Mucosa of stomach (tissue), 1 donor: ENCODE data around the gene MAP3K7.
"Not testable (repeated sequence)": the region's sequence is repeated elsewhere in the genome, so short reads cannot be mapped to it uniquely, and the experiment has no call there.

ENCODE experiments used
- H3K27me3 ChIP-seq: one replicate; pipeline ENCODE4 v1.7.0; 2013; ENCODE audit warnings: mild to moderate bottlenecking, low read length; ENCODE audit not compliant: control insufficient read depth, insufficient read depth
- H3K36me3 ChIP-seq: one replicate; pipeline ENCODE4 v1.7.0; 2013; ENCODE audit warnings: low read length; ENCODE audit not compliant: control insufficient read depth, insufficient read depth
- H3K4me1 ChIP-seq: one replicate; pipeline ENCODE4 v1.7.0; 2013; ENCODE audit warnings: mild to moderate bottlenecking, low read length; ENCODE audit not compliant: control insufficient read depth, insufficient read depth
- H3K4me3 ChIP-seq: one replicate; pipeline ENCODE4 v1.7.0; 2013; ENCODE audit warnings: low read length
- H3K9ac ChIP-seq: one replicate; pipeline ENCODE4 v1.7.0; 2013; ENCODE audit warnings: mild to moderate bottlenecking, low read length, moderate library complexity
- H3K9me3 ChIP-seq: one replicate; pipeline ENCODE4 v1.7.0; 2013; ENCODE audit warnings: mild to moderate bottlenecking, low read length, moderate library complexity; ENCODE audit not compliant: control insufficient read depth
- donor health status: Pancreatic carcinoma.

The MAP3K7 gene

GRCh38 chr6:90573624-90574023 lies 13.2 kb downstream of the MAP3K7 start:
- Histone ChIP-seq H3K4me1 (no peaks in the 10 kb centered on the region), H3K4me3 (no peak overlapping the region), H3K9ac (no peak overlapping the region), H3K9me3 (no peaks in the 10 kb centered on the region), H3K36me3 (no peaks in the 10 kb centered on the region), H3K27me3 (no peaks in the 10 kb centered on the region)

GRCh38 chr6:90572856-90573255 lies 14.0 kb downstream of the MAP3K7 start:
- Histone ChIP-seq H3K9ac (no peak overlapping the region), H3K27me3 (no peaks in the 10 kb centered on the region), H3K9me3 (no peaks in the 10 kb centered on the region), H3K36me3 (no peaks in the 10 kb centered on the region), H3K4me3 (no peak overlapping the region), H3K4me1 (no peaks in the 10 kb centered on the region)

- Histone ChIP-seq H3K9me3 (no peaks in the 10 kb centered on the region), H3K4me1 (no peaks in the 10 kb centered on the region), H3K4me3 (no peak overlapping the region), H3K9ac (no peak overlapping the region), H3K27me3 (no peaks in the 10 kb centered on the region), H3K36me3 (no peaks in the 10 kb centered on the region)
These were observed 17.6 kb downstream of the MAP3K7 start for GRCh38 chr6:90569223-90569622.

- not testable (repeated sequence) for H3K36me3 ChIP-seq, H3K4me3 ChIP-seq, H3K9ac ChIP-seq, H3K27me3 ChIP-seq, H3K9me3 ChIP-seq, H3K4me1 ChIP-seq
These were observed 19.2 kb downstream of the MAP3K7 start for GRCh38 chr6:90567682-90568081.

DNA sequence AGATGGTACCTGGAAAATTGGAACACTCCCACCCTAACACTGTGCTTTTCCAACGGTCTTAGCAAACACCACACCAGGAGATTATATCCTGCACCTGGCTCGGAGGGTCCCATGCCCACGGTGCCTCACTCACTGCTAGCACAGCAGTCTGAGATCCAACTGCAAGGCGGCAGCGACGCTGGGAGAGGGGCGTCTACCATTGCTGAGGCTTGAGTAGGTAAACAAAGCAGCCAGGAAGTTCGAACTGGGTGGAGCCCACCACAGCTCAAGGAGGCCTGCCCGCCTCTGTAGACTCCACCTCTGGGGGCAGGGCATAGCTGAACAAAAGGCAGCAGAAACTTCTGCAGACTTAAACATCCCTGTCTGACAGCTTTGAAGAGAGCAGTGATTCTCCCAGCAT lies 24.5 kb downstream of the MAP3K7 start:
- H3K36me3 ChIP-seq, H3K9ac ChIP-seq, H3K9me3 ChIP-seq, H3K27me3 ChIP-seq, H3K4me3 ChIP-seq, H3K4me1 ChIP-seq: not testable (repeated sequence)

DNA sequence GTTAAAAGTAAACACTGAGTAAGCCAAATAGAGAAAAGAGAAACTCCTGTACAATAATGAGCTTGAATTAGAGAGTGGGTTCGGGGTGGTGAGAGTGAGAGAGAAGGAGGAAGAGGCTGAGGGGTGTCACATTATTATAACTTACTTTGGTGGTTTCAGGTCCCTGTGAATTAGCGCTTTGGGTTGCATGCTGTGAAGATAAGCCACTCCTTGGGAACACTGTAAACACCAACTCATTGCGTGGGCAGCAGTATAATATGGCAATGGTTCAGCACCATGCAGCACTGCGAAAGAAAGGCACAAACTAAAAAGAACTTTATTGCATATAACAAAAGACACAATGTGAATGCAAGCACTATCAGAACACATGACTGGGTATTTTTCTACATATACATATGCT lies 26.9 kb downstream of the MAP3K7 start:
- Histone ChIP-seq H3K4me1 (no peaks in the 10 kb centered on the region), H3K9ac (no peak overlapping the region), H3K4me3 (no peak overlapping the region), H3K9me3 (no peaks in the 10 kb centered on the region), H3K27me3 (no peaks in the 10 kb centered on the region), H3K36me3 (no peaks in the 10 kb centered on the region)

GRCh38 chr6:90557006-90557405 lies 29.9 kb downstream of the MAP3K7 start:
- Histone ChIP-seq H3K4me3 (no peak overlapping the region), H3K9ac (no peak overlapping the region), H3K9me3 (no peaks in the 10 kb centered on the region), H3K36me3 (peaks cover 5% of the 10 kb centered on the region), H3K4me1 (no peaks in the 10 kb centered on the region), H3K27me3 (no peaks in the 10 kb centered on the region)

DNA sequence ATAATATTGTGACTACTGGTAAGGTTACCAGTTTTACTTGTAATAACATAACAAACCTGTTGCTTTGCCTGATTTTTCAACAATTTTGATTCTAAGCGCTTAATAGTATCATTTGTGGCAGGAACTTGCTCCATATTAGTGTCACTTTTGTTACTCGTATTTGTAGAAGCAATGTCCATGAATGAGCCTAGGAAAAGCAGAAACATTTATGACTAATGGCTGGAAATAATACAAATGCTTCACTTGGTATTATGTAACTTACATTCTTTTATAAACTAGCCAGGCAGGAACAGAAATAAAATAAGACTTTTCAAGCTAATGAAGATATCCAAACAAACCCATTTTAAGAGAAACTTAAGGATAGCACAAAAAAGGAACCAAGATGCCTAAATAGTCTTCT lies 38.9 kb downstream of the MAP3K7 start:
- H3K36me3 ChIP-seq, result peaks cover 4% of the 10 kb centered on the region
- no peaks in the 10 kb centered on the region for H3K4me1 ChIP-seq
- no peak overlapping the region for H3K9ac ChIP-seq
- no peaks in the 10 kb centered on the region for H3K9me3 ChIP-seq
- H3K27me3 ChIP-seq, result no peaks in the 10 kb centered on the region
- no peak overlapping the region for H3K4me3 ChIP-seq

- Histone ChIP-seq H3K4me1 (no peaks in the 10 kb centered on the region), H3K9ac (no peak overlapping the region), H3K27me3 (no peaks in the 10 kb centered on the region), H3K36me3 (no peaks in the 10 kb centered on the region), H3K4me3 (no peak overlapping the region), H3K9me3 (no peaks in the 10 kb centered on the region)
These were observed 39.8 kb downstream of the MAP3K7 start for GRCh38 chr6:90547079-90547478.

DNA sequence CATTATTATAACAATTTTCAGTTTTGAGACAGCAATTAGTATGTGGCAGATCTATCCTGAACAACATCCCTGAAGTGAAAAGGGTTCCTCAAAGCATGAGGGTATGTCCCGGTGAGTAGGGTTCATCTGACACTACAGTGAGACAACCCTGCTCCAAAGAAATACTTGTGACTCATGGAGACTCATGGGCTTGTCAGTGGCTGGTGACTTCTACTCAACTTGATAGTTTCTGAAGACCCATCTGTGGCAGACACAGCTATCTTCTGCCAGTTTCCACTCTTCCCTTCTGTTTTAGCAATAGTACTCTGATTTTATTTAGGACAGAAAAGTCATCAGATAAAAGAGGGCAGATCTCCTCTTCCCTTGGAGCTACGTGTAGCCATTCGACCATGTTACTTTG lies 41.4 kb downstream of the MAP3K7 start:
- Histone ChIP-seq H3K36me3 (no peaks in the 10 kb centered on the region), H3K9me3 (no peaks in the 10 kb centered on the region)

GRCh38 chr6:90544741-90545140 lies 42.1 kb downstream of the MAP3K7 start:
- no peaks in the 10 kb centered on the region for H3K4me1 ChIP-seq
- no peaks in the 10 kb centered on the region for H3K9me3 ChIP-seq
- no peaks in the 10 kb centered on the region for H3K36me3 ChIP-seq
- H3K4me3 ChIP-seq, result no peak overlapping the region
- no peak overlapping the region for H3K9ac ChIP-seq
- no peaks in the 10 kb centered on the region for H3K27me3 ChIP-seq

More for the DNA sequence above, 41.4 kb downstream of the MAP3K7 start:
- H3K27me3 ChIP-seq, result no peaks in the 10 kb centered on the region
- no peak overlapping the region for H3K4me3 ChIP-seq
- H3K9ac ChIP-seq, result no peak overlapping the region
- no peaks in the 10 kb centered on the region for H3K4me1 ChIP-seq

- H3K27me3 ChIP-seq, result no peaks in the 10 kb centered on the region
- no peak overlapping the region for H3K9ac ChIP-seq
- peaks cover 4% of the 10 kb centered on the region for H3K4me1 ChIP-seq
- H3K4me3 ChIP-seq, result no peak overlapping the region
- no peaks in the 10 kb centered on the region for H3K9me3 ChIP-seq
- no peaks in the 10 kb centered on the region for H3K36me3 ChIP-seq
These were observed 42.8 kb downstream of the MAP3K7 start for GRCh38 chr6:90544081-90544480.

DNA sequence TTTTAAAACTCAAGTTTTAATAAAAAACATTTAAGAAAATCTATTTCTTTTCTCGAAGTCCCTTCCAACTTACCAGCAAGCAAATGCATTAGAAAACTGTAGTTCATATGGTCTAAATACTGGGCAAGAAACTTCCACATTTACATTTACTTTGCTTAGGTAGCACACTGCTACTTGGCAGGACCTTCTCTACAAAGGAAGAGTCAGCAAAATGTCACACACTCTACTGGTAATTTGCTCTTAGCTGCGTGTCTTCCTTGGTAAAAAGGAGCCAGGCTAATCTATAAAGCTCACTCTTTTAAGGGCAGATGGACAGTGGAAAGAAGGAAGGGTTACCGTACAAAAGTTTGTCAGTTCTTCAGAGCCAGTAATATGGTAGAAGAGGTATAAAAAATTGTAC lies 45.7 kb downstream of the MAP3K7 start:
- Histone ChIP-seq H3K9ac (no peak overlapping the region), H3K4me3 (no peak overlapping the region), H3K36me3 (no peaks in the 10 kb centered on the region), H3K27me3 (no peaks in the 10 kb centered on the region), H3K4me1 (peaks cover 8% of the 10 kb centered on the region), H3K9me3 (no peaks in the 10 kb centered on the region)
